NCI-H1694 (cell line): ENCODE data around the gene RFX1.
A peak's percentile ranks its signal among the peaks of the same experiment; 100 is the strongest.
"Not testable (repeated sequence)": the region's sequence is repeated elsewhere in the genome, so short reads cannot be mapped to it uniquely, and the experiment has no call there.

Source experiments
- DNase-seq: peaks from one replicate; lab custom pipeline; 2025; lab: John Stamatoyannopoulos, UW

The RFX1 gene

GRCh38 chr19:14026652-14027192 lies 20.6 kb upstream of the RFX1 start:
- DNase-seq: not testable (repeated sequence)

- DNase-seq: no peak
Observed at GRCh38 chr19:14023404-14024235, 17.5 kb upstream of the RFX1 start.

DNA sequence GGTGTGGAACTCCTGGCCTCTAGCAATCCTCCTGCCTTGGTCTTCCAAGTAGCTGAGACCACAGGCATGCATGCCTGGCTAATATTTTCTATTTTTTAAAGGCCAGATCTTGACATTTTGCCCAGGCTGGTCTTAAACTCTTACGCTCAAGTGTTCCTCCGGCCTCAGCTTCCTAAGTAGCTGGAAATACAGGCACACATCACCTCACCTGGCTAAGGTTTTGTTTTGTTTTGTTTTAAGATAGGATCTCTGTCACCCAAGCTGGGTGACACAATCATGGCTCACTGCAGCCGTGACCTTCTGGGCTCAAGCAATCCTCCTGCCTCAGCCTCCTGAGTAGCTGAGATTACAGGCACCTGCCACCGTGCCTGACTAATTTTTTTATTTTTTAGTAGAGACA lies 16.3 kb upstream of the RFX1 start:
- no peak for DNase-seq

- DNase-seq: no peak
Observed at GRCh38 chr19:14021474-14021873, 15.4 kb upstream of the RFX1 start.

DNA sequence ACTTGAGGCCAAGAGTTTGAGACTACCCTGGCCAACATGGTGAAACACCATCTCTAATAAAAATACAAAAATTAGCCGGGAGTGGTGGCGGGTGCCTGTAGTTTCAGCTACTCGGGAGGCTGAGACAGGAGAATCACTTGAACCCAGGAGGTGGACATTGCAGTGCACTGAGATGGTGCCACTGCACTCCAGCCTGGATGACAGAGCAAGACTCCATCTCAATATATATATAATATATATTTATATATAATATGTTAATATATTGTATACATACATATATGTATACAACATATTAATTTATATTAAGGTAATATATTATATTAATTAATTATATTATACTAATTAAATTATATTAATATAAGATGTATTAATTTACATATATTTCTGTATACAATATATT lies 13.6 kb upstream of the RFX1 start:
- DNase-seq: not testable (repeated sequence)

DNA sequence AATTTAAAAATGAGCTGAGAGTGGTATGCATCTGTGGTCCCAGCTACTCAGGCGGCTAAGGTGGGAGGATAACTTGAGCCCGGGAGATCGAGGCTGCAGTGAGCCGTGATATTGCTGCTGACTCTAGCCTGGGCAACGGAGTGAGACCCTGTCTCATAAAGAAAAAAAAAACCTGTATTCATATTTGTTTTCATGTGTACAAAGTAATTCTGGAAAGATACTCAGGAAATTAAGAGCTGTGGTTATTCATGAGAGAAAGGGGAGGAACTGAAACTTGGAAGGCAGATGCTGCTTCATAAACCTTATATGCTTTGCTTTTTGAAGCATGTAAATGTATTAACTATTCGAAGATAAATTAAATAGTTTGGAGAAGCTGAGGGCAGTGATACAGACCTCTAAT lies 13.0 kb upstream of the RFX1 start:
- no peak for DNase-seq

DNA sequence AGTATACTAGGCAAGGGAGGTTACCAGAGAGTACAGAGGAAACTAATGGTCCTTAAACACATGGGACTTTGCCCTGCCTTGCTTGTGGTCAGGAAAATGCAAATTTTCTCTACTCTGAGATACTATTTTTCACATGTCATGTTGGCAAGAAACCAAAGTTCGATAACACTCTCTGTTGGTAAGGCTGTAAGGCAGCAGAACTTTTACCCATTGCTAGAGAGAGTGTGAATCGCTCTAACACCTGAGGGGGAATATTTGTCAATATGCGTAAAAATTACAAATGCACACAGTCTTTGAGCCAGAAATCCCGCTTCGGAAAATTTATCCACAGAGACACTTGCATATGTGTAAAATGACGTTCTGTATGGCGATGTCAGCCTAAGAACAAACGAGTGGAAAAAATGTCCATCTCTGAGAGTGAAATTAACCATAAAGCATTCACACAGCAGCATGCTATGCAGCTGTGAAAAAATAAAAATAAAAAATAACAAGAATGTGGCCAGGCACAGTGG lies 9.5 kb upstream of the RFX1 start:
- no peak for DNase-seq

- DNase-seq: no peak
Observed at GRCh38 chr19:14012378-14012915, 6.3 kb upstream of the RFX1 start.

DNA sequence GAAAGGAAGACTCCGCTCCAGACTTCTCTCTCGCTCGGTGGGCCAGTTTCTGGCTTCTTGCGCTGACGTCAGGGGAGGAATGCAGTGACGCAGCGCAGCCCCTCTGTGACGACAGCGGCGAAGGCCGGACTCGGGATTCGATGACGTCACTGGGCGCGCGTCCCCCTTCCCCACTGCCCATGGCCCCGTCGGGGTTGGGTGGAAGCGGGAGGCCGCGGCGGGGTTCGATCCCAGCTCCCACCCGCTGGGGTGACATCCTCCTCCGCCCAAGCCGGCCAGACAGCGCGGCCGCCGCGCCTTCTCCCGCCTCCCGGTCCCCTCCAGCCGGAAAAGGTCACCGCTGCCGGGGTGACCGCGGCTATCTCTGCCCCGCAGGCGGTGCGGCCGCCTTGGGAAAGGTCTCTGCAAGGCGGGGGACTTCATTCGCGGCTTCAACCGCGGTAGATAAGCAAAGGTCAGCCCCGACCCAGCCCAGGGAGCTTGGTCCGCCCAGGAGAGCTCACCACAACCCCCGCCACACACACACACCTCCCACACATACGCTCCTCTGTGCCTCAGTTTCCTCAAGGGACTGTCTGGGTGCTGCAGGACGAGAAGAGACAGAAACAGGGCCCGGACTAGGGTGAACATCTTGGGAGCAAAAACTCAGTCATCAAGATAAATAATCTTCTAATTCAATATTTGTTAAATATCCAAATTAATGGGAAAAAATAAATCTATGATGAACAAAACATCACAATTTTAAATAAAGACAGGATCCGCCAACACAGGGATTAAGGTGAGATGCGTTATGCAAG lies 844 bp upstream of the RFX1 start:
- no peak for DNase-seq

DNA sequence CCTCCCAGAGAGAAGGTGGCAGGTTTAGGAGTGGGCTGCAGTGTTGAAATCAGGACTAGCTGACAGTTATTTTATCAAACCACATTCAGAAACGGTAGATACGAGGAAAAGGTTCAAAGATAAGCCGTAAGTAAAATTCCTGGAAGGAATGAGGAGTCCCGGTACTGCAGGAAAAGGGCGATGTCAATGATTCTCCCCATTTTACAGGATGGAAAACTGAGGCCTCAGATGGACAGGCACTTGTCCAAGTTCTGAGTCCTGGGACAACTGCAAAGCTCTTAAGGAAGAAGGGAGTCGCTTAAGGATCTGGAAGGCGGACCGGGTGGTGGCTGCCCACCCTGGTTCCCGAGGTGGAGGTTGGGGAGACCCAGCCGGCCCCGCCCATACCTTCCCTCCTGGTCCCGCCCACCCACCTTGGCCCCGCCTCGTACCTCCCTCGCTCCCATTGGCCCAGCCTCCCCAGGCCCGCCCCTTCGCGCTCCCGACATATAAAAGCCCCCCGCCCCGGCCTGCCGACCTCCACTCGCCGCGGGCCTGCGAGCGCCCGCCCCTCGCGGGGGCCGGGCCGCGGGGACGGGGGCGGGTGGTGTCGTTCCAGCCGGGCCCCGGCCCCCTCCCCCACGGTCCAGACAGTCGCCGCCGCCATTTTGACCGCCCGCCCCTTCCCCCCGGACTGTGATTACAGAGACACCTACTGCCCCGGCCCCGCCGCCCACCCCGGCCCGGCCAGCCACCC lies 603 bp downstream of the RFX1 start:
- peak; percentile 52 for DNase-seq

GRCh38 chr19:14004619-14005348 lies 1.3 kb downstream of the RFX1 start:
- no peak for DNase-seq

DNA sequence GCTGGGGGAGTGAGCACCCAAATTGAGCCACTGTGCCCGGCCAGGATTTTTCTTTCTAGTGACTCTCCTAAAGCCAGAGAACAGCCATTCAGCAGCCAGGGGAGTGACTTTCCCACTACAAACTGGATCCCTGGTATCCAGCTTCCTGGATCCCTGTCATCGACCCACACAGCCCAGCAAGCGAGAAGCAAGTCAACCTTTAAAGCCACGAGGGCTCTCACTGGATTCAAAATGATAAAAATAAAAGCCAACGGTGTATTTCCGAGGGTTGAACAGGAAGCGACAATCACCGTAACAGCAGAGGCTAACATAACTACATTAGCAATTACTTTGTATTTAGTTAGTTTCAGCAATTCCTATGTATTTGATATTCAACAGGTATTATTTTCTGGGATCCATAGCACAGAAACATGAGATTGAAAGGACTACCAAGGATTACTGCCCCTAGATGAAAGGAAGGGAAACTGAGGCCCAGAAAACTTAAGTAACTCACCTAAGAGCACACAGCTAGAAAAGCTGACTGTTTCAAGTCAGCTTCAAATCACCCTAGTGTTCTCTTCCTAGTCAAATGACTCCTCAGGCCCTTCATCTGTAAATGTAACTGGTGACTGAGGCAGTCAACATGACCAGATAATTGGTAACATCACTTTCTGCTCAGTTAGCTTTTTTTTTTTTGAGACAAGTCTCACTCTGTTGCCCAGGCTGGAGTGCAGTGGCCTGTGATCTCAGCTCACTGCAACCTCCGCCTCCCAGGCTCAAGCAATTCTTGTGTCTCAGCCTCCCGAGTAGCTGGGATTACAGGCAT lies 2.7 kb downstream of the RFX1 start:
- no peak for DNase-seq

DNA sequence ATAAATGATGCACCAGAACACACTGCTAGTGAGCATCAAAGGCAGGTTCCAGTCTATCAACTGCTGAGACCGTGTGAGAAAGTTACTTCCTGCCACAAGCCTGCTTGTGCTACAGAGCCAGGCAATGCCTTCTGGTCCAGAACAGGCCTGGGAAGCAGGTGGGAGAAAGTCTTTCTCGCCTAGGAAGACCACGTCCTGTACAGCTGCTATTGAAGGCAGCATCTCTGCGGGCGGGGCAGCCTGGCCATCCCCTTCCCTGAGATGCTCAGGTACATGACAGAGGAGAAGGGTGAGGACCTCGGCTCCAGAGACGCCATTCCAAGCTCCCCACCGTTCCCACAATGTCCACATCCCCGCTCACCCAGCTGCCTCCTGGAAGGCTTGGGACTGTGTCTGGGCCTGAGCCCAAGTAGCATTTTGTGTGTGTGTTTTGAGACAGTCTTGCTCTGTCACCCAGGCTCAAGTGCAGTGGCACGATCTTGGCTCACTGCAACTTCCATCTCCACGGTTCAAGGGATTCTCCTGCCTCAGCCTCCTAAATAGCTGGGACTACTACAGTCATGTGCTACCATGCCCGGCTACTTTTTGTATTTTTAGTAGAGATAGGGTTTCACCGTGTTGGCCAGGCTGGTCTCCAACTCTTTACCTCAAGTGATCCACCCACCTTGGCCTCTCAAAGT lies 3.4 kb downstream of the RFX1 start:
- DNase-seq: no peak

- DNase-seq: no peak
Observed at GRCh38 chr19:14000691-14001375, 5.3 kb downstream of the RFX1 start.

GRCh38 chr19:13999085-13999484 lies 7.0 kb downstream of the RFX1 start:
- no peak for DNase-seq

DNA sequence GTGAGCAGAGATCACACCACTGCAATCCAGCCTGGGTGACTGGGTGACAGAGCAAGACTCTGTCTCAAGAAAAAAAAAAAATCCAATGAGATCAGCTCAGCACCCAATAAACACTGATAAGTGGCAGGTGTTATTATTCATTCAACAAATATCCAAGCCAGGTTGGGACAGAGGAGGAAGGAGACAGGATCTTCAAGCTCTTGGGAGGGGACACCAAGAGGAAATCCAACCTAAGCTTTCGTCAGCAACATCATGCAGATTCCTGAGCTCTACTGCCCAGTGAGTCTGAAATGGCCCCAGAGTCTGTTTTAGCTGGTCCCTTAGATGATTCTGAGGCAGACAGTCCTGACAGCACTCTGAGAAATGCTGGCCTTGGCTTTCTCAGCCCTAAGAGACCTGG lies 7.7 kb downstream of the RFX1 start:
- DNase-seq: no peak

- no peak for DNase-seq
Observed at GRCh38 chr19:13997631-13997962, 8.5 kb downstream of the RFX1 start.

- no peak for DNase-seq
Observed at GRCh38 chr19:13996928-13997630, 9.0 kb downstream of the RFX1 start.
